ENCODE data around the gene RBKS.
A peak's percentile ranks its signal among the peaks of the same experiment; 100 is the strongest.

RBKS gene

DNA sequence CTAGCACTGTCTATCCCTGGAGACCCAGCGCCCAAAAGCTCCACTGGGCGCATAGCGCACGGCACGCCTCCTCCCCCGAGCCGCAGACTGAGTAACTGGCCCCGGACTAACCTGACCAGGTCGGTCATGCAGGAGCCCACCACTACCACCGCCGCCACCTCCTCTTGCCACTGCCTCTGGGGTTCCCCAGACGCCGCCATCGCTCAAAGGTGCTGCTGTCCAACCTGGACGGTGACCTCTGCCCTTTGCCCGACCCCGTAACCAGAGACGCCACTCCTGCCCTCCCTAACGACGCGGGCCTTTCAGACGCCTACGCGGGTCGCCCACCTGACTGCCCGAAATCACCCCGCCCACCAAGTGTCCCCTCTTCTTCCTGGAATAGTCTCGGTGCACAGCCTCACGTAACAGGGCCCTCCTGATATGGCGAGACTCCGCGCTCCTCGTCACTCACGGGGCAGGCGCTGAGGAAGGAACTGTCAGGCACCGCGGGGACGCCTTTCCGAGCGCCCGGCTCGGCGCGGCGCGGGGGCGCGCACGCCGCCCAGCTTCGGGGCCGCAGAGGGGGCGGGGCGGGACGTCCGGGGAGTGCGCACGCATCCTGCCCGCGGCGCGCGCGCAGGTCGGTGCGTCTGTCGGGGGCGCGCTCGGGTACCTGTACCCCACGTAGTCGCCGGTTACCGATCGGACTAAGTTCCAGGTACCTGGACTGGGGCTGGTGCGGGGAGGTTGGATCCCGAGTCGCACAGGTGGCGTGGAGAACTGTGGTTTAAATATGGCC, at the start of gene RBKS, which contains the start of gene BABAM2:
Gene RBKS, minus strand, starts transcription at position 242 of the 778 bp plus-strand sequence. Its CDS starts 42 bp downstream, at position 200.
Gene BABAM2, plus strand, starts transcription at position 584 of the 778 bp plus-strand sequence. CDS start 3,828 bp downstream, outside the sequence.
- Mint-ChIP-seq H3K27me3 (ENCODE audit: low read depth) (peaks cover 5% of the 10 kb centered on the region), H3K27ac (peak within 1 kb of the TSS; percentile 98 to 100 (median 99)), H3K9me3 (no peaks in the 10 kb centered on the region), H3K4me1 (peaks cover 35% of the 10 kb centered on the region), H3K36me3 (ENCODE audit: low read depth) (no peaks in the 10 kb centered on the region), H3K4me3 (peak within 1 kb of the TSS; percentile 98 to 100 (median 100))
- TF ChIP-seq, protein P1, sequence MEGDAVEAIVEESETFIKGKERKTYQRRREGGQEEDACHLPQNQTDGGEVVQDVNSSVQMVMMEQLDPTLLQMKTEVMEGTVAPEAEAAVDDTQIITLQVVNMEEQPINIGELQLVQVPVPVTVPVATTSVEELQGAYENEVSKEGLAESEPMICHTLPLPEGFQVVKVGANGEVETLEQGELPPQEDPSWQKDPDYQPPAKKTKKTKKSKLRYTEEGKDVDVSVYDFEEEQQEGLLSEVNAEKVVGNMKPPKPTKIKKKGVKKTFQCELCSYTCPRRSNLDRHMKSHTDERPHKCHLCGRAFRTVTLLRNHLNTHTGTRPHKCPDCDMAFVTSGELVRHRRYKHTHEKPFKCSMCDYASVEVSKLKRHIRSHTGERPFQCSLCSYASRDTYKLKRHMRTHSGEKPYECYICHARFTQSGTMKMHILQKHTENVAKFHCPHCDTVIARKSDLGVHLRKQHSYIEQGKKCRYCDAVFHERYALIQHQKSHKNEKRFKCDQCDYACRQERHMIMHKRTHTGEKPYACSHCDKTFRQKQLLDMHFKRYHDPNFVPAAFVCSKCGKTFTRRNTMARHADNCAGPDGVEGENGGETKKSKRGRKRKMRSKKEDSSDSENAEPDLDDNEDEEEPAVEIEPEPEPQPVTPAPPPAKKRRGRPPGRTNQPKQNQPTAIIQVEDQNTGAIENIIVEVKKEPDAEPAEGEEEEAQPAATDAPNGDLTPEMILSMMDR (IDR thresholded peaks at IDR 0.05; ENCODE audit: unreplicated experiment in 3 of 3): no peak

DNA sequence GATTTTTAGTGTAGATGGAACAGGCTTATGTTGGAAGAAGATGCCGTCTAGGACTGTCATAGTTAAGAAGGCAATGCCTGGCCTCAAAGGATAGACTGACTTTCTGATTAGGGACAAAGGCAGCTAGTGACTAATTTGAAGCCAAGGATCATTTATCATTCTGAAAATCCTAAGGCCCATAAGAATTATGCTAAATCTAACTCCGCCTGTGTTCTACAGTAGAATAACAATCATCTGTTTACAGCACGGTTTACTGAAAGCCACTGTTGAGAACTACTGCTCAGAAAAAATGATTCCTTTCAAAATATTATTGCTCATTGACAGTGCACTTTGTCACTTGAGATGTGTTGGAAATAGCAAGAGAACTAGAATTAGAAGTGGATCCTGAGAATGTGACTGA, 44.8 kb upstream of the RBKS start:
- Mint-ChIP-seq H3K4me3 (no peak overlapping the region), H3K36me3 (ENCODE audit: low read depth) (peaks cover 15% of the 10 kb centered on the region), H3K4me1 (peaks cover 24% of the 10 kb centered on the region), H3K27ac (peak overlapping the region in 2 of 3 experiments; percentile 23 to 56), H3K27me3 (ENCODE audit: low read depth) (no peaks in the 10 kb centered on the region), H3K9me3 (no peaks in the 10 kb centered on the region)
- TF ChIP-seq, protein P1 (IDR thresholded peaks at IDR 0.05; ENCODE audit: unreplicated experiment in 3 of 3): no peak

DNA sequence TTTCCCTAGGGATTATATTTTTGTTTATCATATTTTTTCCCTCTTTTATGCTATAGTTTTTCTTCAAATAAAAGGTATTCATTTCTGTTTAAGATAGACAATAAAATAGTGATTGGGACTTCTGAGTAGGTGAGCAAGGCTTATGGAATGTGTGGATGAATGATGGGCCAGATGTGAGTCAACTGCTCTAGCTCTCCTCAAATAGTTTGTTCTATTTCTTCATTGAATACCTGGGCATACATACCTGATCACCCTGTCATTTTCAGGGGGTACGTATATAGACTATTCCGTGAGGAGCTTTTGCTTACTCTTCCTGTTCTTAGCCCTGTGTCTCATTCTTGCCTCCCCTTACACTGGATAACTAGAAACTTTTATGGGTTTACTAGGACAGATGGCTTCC, 42.2 kb upstream of the RBKS start:
- no peaks in the 10 kb centered on the region for H3K27me3 Mint-ChIP-seq (ENCODE audit: low read depth)
- H3K9me3 Mint-ChIP-seq: no peaks in the 10 kb centered on the region
- peak overlapping the region; percentile 32 to 66 (median 54) for H3K27ac Mint-ChIP-seq

DNA sequence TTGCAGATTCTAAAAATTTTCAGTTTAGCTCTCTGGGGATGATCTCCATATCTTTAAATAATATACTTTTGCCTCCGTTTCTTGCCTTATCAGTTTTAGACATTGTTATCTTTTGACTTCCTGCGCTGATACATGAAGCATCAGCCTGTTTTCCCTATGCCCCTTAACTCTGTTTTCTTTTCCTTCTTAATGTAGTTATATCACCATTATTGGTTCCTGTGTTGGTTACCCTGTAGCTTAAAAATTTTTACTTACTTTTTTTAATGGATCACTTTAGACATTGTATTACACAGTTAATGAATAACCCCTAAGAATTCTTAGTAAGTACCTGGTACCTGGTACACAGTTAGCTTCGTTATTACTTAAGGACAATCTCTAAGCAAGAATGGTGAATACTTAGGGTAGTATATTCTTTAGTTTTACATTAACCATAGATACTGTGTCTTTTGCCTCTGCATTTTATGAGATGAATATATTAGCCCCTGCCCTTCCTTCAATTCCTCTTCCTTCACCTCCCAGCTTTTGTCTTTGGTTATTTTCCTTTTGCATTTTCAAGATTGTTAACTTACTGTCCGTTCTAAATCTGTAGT, 41.3 kb upstream of the RBKS start:
- Mint-ChIP-seq H3K27me3 (ENCODE audit: low read depth) (no peaks in the 10 kb centered on the region), H3K36me3 (ENCODE audit: low read depth) (peaks cover 8% of the 10 kb centered on the region), H3K27ac (peak overlapping the region; percentile 66 to 77 (median 72)), H3K4me1 (peaks cover 38% of the 10 kb centered on the region), H3K9me3 (no peaks in the 10 kb centered on the region), H3K4me3 (no peak overlapping the region)
- TF ChIP-seq, protein P1 (IDR thresholded peaks at IDR 0.05; ENCODE audit: unreplicated experiment in 3 of 3): no peak

More for the DNA sequence above, 42.2 kb upstream of the RBKS start:
- peaks cover 31% of the 10 kb centered on the region for H3K4me1 Mint-ChIP-seq
- H3K4me3 Mint-ChIP-seq: no peak overlapping the region
- TF ChIP-seq, protein P1 (IDR thresholded peaks at IDR 0.05; ENCODE audit: unreplicated experiment in 3 of 3): no peak
- peaks cover 11% of the 10 kb centered on the region for H3K36me3 Mint-ChIP-seq (ENCODE audit: low read depth)

DNA sequence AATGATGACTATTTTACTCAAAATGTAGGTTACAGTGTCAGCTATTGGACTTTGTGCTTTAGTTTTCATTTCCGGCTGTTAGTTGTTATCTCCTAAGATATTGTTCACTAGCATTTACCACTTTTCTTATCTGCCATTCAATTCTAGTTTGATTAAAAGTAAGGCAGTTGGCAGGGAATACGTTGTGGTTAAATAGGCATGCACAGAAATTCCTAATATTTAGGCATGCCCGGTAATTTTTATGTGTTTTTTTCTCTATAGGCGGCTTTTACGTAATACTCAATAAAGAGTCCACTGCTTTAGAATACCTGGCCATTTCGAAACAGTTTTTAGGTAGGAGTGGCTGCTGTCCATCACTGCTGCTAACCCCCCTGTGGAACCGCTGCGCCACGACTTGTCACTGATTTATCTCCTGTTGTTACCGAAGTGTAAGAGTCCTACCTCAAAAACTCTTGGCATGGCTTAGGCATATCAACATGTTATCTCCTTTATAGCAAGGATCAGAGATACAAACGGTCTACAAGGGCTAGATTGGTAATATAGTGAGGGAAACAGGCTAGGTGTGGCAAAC, 39.8 kb upstream of the RBKS start:
- H3K36me3 Mint-ChIP-seq (ENCODE audit: low read depth): peaks cover 13% of the 10 kb centered on the region
- H3K27ac Mint-ChIP-seq: peak overlapping the region; percentile 22 to 89 (median 50)
- TF ChIP-seq, protein P1 (IDR thresholded peaks at IDR 0.05; ENCODE audit: unreplicated experiment in 3 of 3): no peak
- H3K27me3 Mint-ChIP-seq (ENCODE audit: low read depth): no peaks in the 10 kb centered on the region
- H3K4me1 Mint-ChIP-seq: peaks cover 42% of the 10 kb centered on the region
- no peaks in the 10 kb centered on the region for H3K9me3 Mint-ChIP-seq
- peak overlapping the region in 1 of 3 experiments; percentile 11 for H3K4me3 Mint-ChIP-seq

Measured in nephron (organoid).